ENCODE measurements around the gene GRID2.
"Not testable (repeated sequence)": the region's sequence is repeated elsewhere in the genome, so short reads cannot be mapped to it uniquely, and the experiment has no call there.

GRID2 gene

DNA sequence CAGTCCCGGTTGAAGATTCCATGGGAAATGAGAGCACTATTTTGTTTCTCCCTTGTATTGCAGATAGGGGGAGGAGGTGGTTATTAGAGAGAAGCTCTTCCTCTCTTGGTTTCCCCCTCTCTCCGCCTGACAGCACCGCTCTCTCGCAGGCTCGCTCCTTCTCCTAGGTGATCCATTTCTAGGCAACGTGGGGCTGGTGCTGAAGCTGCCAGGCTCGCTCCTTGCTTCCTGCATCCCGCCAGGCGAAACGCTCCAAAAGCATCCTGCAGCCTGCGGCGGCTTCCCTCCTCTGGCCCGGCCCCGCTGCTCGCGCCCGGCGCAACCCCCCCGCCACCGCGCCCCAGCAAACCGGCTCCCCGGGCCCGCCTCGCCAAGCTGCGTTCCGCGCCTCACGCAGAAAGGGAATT, at the start of gene GRID2:
Gene GRID2, plus strand, starts transcription at position 346 of the 407 bp plus-strand sequence.
- no peak for DNase-seq

DNA sequence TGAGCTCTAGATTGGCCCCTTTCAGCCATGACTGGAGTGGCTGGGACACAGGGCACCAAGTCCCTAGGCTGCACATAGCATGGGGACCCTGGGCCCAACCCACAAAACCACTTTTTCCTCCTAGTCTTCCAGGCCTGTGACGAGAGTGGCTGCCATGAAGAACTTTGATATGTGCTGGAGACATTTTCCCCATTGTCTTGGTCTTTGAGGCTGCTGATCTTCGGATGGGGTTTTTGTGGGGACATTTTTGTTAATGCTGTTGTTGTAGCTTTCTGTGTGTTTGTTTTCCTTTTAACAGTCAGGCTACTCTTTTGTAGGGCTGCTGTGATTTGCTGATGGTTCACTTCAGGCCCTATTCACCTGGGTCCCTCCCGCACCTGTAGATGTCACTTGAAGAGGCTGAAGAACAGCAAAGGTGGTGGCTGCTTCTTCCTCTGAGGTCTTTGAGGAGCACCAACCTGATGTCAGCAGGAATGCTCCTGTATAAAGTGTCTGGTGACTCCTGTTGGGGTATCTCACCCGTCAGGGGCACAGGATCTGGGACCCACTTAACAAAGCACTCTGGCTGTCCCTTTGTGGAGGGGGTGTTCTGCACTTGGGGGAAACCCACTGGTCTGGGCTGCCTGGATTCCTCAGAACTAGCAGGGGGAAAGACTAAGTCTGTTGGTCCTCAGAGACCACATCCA, 49.6 kb upstream of the GRID2 start:
- DNase-seq: no peak

DNA sequence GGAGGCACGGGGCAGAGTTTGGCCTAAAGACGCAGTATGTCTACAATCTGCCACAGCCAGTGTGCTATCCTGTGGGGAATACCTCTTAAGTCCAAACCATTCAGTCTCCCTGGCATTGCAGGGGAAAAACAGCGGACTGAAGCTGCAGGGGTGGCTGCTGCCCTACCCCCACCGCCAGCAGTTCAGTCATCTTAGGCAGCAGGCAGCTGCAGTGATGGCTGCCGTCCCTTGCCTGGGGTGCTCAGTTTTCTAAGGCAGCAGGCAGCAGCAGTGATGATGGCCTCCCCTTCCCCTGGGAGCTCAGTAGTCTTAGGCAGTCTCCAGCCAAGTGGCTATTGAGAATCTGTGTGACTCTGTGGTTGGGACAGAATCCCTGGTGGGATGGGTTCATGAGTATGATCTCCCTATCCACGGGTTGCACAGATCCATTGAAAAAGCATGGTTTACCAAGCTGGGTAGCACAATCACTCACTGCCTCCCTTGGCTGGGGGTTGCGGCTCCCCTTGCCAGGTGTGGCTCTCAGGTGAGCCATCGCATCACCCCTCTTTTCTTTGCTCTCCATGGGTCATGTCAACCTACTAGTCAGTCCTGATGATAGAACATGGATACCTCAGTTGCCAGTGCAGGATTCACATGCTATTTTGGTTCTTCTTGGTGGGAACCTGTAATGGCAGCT, 48.9 kb upstream of the GRID2 start:
- DNase-seq: no peak

DNA sequence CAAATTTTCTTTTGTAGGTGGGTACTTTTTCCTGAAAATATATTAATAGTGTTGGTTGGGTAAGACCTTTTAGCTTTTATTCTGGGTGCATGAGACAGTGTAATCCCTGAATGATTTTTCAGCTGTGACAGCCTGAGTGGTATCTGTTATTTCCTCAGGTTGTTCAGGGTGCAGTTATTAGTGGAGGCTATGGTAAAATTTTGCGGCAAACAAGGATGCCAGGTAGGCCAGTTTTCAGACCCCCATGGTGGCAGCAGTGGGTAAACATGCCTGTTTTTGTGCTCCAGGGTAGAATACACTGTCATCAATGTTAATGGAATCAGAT, 47.9 kb upstream of the GRID2 start:
- DNase-seq: no peak

DNA sequence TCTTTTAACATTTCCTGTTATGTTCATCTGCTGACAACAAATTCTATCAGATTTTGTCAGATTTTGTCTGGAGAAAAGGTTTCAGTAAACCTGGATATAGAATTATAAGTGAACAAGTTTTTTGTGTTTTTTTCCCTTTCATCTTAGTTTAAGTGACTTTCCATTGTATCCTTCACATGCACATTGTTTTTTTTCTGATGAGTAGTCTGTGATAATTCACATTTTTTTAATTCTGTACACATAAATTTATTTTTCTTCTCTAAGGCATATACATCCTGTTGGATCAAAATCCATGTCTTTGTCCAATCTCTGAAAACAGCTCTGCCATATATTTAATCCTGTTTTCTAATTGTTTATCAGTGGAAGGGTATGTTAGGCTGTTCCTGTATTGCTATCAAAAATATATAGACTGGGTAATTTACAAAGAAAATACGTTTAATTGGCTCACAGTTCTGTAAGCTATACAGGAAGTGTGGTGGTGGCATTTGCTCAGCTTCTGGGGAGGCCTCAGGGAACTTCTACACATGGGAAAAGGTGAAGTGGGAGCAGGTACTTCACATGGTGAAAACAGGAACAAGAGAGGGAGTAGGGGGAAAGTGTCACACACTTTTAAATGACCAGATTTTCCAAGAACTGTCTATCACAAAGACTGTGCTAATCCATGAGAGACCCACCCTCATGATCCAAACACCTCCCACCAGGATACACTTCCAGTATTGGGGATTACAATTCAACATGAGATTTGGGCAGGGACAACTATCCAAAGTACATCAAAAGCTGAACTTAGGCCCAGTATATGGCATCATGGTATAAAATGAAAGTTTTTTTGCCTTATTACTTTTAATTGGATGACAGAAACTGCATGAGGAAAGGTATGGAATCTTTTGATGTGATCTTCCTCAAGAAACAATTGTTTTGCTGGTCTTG, 45.6 kb upstream of the GRID2 start:
- DNase-seq: no peak

DNA sequence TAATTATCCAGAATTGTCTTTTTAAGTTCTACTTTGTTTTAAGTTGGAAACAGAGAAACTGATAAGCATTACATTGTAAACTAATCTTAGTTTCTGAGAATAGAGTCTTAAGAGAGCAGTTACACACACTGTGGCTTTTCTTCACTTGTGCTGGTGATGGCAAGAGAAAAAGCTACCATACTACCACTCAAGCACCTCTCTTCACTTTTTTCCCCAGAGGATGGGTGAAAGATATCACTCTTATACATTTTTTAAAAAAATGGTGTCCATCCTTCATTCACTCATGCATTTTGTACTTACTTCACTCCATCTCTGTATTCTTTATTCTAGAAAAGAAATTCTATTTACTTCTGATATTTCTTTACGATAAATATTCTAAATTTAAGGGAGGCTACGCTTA, 42.5 kb upstream of the GRID2 start:
- DNase-seq: no peak

DNA sequence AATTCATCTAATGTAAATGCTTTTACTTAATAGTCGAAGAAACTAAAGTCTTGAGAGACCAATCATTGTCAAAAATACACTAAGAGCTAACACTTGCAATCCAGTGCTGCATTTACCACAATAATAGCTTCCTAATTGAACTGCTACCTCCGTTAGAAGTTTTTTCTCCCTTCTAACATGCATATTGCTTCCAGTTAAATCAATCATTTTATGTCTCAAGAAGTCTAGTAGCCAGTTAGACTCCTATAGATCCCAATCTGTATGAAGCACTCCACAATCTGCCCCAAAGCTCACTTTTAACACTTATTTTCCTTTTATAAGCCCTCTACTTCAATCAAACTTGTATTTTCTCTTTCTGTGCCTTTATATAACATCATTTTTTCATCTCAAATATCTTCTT, 41.4 kb upstream of the GRID2 start:
- no peak for DNase-seq

DNA sequence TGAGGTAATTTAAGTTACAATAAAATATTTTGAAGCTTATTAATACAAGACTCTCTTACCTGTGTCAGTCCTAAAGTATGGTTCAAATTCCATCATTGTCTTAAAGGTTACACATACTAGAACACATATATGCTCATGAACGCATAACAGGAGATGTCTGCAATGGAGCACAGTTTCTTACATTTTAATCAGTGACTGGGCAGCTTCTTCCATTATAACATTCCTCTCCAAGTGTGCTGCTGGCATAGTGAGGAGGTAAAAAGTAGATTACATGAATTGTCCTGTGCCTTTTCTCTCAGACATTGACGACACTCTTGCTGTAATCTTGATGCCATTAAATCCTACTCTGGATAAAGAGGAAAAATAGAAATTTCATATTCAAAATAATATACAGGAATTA, 40.8 kb upstream of the GRID2 start:
- no peak for DNase-seq

DNA sequence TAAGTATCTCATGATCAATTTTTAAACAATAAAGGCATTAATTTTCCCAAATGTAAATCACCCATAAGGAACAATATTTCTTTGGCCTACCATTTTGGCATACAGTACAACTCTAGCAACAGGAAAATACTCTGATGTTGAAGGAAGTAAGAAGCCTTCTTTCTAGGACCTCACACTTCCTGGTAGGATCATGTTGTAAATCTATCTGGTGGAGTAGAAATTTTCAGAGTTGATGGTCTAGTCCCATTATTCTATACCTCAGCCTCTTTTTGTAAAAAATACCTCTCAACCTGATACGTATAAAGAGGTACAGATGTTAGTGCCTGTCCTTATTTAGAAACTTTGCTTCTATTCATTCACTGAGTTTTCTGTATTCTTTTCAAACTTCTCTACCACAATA, 40.2 kb upstream of the GRID2 start:
- no peak for DNase-seq

DNA sequence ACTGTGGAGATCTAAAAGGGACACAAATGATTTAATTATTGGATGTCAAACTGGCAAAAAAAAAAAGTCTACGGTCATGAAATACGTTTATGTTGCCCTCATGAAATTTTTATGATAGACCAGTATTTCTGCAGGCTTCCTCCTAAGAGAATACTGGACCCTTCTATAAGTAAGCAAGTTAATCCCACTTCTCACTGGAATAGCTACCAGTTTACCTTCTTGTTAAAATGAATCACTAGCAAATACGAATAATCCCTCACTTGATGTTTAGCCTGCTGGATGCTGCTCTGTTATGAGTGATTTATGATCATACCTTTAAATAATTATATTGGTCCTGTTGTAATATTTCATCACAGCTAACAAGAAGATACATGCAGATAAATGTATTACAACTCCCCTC, 39.6 kb upstream of the GRID2 start:
- no peak for DNase-seq

DNA sequence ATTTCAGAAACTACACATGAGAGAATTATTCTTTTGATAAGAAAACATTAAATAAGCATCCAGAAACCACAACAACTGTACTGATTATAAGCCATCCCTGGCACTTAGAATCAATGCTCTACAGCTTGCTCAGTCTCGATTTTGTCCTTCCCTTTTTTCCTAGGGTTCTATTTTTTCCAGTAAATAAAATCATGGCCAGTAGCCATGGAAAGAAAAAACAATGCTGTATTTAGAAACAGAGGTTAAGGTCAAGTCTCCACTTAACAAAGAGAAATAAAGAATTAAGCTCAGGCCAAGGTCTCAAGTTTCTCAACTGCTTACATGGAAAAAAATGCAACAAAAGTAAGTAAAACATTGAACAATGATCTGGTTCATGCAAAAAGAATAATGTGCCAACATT, 38.7 kb upstream of the GRID2 start:
- DNase-seq: no peak

DNA sequence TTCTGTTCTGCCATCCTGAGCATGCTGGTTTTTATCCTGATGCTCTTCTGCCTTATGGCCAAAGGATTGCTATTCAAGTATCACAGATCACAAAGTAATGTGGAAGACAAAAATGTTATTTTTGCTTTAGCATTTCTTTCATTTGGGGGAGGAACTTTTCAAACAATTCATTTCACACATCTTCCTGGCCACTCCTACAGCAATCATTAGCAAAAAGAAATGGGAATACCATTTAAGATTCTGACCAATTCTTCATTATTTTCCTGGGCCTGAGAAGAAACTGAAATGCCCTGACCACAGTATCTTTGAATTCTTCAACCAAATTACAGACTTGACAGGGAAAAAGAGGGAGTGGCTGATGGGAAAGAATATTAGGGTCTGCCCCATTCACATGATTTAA, 38.0 kb upstream of the GRID2 start:
- DNase-seq: no peak

DNA sequence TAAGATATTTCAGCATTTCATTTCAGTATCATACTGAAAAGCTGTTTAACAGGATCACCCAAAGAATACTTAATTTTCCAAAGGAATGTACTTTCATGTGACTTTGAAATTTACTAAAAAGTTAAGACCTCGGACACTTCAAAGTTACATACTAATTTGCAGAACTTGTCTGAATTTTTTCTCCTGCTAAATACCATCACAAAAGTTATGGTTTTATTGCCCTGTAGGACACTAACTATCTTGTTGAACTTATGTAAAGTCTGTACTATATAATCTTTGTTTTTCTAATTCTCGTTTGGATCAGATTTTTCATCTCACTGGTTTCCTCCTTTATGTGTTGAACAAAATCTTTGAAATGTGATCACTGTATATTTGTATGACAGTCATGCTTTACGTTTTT, 37.2 kb upstream of the GRID2 start:
- DNase-seq: no peak

DNA sequence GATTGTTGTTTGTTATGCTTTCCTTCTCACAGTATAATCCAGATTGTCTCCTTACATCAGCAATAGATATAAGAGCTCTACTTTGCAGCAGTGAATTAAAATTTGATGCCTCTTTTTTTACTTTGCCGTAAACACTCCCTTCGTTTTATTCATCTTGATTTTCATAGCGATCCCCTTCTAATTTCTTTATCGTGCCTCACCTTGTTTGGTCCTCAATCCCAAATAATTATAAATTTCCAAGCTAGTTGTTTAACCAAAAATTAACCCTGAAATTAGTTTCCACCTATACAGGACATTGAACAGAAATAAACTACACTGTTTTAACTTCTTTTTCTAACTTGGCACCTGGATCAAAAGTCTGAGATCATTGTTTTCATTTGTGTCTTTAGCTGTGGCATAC, 35.1 kb upstream of the GRID2 start:
- DNase-seq: no peak

DNA sequence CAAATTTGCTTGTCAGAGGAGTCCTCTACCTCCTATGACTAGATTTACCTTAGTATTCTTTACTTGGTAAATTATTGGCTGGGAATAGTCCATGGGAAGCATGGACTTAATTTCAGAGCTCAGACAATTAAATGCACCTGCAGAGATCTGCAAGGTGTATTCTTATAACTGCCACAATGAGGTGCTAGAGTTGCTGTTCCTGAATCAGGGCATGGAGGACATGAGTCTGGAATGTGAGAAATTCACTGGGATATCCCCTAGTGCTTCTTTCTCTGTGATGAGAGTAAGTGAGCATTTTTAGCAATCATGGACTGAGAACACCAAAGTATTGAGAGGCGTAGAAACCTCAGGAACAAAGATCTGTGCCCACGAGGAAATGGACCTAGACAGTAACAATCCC, 32.9 kb upstream of the GRID2 start:
- no peak for DNase-seq

DNA sequence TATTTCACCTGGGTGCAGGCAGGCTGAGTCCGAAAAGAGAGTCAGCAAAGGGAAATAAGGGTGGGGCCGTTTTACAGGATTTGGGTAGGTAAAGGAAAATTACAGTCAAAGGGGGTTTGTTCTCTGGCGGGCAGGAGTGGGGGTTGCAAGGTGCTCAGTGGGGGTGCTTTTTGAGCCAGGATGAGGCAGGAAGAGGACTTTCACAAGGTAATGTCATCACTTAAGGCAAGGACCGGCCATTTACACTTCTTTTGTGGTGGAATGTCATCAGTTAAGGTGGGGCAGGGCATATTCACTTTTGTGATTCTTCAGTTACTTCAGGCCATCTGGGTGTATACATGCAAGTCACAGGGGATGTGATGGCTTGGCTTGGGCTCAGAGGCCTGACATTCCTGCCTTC, 32.2 kb upstream of the GRID2 start:
- not testable (repeated sequence) for DNase-seq

DNA sequence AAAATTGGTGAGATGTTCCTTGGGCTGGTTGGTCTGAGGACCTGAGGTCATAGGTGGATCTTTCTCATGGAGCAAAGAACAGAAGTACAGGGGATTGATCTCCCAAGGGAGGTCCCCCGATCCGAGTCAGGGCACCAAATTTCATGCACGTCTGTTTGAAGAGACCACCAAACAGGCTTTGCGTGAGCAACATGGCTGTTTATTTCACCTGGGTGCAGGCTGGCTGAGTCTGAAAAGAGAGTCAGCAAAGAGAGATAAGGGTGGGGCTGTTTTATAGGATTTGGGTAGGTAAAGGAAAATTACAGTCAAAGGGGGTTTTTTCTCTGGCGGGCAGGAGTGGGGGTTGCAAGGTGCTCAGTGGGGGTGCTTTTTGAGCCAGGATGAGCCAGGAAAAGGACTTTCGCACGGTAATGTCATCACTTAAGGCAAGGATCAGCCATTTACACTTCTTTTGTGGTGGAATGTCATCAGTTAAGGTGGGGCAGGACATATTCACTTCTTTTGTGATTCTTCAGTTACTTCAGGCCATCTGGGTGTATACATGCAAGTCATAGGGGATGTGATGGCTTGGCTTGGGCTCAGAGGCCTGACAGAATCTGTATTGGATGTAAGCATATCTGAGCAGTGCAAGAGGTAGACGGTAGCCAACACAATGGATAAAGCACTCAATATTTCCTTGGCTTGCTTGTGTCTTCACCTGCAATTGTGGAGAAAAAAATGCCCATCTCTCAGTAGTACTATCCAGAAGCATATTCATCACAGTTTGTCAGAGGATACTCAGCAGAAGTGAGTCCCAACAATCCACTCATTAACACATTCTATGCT, 26.5 kb upstream of the GRID2 start:
- DNase-seq: not testable (repeated sequence)

DNA sequence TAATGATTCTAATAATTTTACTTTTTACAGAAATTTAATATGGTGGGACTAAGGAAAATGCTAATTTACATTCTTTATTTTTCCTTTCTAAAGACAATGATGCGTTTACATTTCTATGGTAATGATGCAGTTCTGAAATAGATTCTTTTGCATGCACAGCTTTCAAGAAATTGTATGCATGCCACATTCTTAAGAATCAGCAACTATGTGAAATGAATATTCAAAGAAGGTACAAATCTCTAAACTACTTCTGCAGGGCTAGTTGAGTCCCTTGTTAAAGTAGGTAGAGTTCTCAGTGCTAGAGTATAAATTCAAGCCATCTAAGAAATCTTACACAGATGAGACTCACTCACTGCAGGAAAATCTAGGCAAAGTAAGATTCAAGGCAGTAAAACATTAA, 24.5 kb upstream of the GRID2 start:
- DNase-seq: no peak

DNA sequence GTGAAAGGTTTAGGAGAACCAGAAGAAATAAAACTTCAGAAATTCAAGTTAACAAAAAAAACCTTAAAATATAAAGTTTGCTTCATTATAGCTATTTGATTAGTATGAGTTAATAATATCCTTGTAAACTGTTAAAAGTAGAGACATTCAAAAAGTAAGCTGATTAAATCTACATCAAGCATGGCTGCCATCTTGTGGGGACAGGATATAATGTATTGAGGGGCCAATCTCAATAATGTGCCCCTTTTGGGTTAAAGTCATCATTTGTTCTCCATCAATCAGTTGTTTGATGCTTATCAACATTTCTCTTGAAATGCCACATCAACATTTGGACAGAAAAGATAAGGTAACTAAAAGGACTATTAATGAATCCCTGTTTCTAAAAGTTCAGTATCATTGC, 4.6 kb upstream of the GRID2 start:
- no peak for DNase-seq

DNA sequence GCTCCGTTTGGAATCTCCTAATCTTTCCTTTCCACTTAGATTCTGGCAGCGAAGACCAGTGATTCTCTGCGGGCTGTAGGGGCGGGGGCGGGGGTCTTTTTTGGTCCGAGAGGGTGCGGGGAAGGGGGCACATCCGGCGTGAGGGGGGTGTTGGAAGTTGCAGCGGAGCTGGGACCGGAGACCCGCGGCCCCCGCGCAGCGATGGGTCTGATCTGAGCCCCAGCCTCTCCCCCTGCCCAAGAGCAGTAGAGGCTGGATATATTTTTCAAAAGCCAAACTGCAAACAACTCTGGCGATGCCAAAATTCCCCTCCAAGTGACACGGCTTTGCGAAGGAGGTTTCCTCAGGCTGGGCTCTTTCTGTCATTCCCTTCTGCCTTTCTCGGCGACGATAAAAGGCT, 355 bp downstream of the GRID2 start:
- no peak for DNase-seq

DNA sequence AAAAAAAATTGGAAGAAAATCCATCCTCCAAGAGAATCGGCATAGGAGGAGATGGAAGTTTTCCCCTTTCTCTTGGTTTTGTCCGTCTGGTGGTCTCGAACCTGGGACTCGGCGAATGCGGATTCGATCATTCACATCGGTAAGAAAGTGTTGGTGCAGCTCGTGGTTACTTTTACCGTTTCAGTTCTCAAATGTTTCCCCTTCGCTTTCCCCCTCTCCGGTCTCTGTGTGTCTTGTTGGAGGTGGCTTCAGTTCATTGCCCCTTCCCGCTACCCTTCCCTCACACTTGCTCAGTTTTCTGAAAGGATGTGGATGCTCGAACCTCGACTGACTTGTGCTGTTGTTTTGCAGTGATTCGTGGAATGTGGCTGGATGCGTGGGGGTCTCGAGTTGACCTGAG, 840 bp downstream of the GRID2 start:
- DNase-seq: no peak

DNA sequence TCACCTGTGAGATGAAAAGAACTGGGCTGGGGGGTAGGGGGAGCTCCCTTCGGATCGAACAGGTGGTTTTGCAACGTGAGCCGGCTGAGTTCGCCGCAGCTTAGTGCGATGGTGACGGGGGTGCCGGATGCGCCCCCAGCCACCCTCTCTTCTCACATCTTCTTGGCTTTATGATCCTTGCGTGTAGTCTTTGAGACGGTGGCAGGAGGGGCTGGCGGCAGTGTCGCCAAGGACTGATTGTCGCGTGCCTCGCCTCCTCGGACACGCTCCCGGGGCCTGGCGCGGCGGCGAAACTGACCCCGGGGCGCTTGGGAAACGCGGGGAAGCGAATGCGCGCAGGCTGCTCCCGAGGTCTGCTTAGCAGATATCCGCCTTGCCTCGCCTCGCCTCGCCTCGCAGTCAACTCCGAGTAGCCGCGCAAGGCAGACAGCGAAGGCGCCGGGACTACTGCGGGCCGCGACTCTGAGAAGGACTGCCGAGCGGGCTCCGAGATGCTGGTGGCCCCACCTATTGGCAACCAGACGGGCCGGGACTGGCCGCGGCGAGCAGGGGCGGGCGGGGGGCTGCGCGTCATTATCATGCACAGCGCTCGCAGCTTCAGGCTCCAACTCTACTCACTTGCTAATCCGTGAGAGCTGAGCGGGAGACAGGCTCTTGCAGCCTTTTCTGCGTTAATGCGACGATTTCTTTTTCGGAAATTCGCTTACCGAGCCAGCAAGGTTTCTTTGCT, 1.5 kb downstream of the GRID2 start:
- peak; percentile 53 for DNase-seq
